ENCODE measurements around the gene LDB1.

LDB1 gene

GRCh38 chr10:102112210-102112817 lies 7.9 kb downstream of the LDB1 start:
- no peak for DNase-seq

- DNase-seq: no peak
Observed at GRCh38 chr10:102111276-102111675, 8.9 kb downstream of the LDB1 start.

DNA sequence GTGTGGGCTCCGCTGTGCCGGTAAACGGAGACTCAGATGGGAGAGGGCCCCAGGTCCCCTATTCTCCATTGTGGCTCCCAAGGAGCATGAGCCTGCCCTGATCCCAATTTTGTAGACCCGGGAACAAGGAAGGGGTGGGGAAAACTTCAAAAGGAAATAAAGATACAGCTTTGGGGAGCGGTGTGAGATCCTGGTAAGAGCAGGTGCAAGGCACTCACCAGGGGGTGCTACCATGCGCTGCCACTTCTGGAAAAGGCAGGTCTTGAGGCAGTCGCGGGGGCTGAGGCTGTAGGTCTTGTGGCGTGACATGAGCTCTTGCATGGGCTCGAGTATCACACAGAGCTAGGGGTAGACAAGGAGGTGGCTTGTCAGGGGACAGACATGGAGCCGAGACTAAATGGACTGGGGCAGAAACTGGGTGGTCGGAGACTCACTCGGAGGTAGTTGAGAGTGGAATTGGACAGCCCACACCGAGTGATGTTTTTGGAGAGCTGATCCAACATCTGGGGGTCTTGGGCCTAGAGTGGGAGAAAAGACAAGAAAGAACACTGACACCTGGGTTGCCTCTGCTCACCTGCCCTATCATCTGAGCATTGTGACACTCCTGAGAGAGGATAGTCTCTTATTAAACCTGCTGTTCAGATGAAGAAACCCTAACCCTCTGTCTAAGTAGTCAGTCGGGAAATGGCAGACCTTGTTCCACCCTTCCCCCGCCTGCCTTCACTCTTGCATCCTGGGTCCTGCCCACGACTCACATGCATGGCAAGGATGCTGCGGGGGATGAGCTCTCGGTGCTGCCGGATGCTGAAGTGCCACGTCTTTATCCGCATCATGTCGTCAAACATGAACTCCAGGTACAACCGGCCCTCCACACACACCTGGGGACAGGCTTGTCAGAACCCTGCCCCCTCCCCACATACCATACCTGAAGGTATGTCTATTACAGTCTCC lies 10.7 kb downstream of the LDB1 start:
- no peak for DNase-seq

DNA sequence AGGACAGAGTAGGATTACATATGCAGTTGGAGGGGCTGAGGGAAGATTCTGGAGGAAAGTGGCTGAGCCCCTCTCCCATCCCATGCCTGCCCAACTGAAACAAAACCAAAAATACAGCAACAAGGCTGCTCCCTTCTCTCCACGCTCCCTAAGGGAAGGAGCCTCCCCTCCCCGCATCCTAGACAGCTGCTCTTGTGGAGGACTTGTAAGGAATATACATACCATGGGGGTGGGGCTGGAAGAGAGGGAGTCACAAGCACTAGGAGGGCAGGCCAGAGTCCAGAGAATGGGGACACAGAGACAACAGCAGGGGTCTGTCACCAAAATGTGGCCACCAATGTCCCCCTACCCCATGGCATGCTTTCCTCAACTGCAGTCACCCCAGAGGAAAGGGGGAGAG lies 13.2 kb downstream of the LDB1 start:
- no peak for DNase-seq

DNA sequence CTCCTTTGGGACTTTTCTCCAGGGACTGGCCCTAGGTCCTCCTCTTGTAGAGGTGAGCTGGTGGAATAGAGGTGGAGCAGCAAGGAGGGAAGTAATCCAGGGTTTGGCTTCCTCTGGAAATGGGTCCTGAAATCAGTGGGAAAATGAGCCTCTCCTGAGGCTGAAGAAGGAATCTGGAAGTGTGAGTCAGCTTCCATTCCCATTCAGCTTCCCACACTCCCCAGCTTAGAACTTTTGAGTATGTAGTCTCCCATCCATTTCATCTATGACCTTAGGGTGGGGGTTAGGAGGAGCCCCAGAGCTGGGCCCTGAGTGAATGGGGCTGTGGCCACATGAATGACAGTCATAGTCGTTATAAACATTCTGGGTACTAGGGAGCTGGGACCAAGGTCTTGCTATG lies 17.7 kb downstream of the LDB1 start:
- DNase-seq: no peak

GRCh38 chr10:102101152-102101551 lies 19.0 kb downstream of the LDB1 start:
- no peak for DNase-seq

DNA sequence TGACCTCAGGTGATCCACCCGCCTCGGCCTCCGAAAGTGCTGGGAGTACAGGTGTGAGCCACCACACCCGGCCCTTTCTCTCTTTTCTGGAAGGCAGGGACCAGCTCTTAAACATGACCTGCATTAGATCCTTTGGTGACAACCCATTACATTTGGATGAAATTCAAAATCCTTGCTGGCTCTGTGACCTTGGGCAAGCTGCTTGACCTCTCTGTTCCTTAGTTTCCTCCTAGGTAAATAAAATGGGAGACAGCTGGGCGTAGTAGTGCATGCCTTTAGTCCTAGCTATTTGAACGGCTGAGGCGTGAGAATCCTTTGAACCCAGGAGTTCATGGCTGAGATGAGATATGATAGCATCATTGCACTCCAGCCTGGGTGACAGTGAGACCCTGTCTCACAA lies 23.7 kb downstream of the LDB1 start:
- DNase-seq: no peak

DNA sequence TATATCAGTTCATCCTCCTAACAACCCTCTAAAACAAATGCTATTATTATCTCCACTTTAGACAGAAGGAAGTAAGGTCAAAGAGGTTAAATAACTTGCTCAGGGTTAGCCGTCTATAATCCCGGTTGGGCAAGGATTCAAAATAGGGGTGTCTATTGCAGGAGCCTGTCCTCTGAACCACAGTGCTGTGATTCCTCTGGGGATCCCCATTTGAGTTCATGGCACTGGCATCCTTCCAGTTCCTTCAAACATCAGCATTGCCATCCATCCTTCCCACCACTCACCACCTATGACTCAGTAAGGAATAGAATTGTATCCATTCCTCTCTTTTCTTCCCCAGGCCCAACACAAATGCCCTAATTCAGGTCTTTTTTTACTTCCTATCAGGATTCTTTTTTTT lies 29.4 kb downstream of the LDB1 start:
- DNase-seq: no peak

- DNase-seq: no peak
Observed at GRCh38 chr10:102086196-102086595, 34.0 kb downstream of the LDB1 start.

DNA sequence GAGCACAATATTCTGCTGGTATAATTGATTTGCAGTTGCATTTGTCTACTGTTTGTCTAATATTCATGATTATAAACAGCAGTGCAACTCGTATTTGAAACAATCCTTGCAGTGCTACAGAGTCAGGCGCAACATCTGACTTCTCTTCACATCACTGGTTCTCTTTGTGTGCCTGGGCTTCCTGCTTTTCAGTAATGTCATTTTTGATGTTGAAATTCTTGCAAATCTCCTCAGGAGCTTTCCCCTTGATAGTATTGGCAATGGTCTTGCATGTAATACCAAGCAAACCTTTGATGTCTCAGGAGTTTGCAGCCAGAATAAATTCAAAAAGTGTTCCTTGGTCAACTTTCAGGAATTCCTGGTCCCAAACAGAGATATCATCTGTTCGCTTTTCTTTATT lies 34.8 kb downstream of the LDB1 start:
- DNase-seq: no peak

- no peak for DNase-seq
Observed at GRCh38 chr10:102083541-102083940, 36.6 kb downstream of the LDB1 start.

DNA sequence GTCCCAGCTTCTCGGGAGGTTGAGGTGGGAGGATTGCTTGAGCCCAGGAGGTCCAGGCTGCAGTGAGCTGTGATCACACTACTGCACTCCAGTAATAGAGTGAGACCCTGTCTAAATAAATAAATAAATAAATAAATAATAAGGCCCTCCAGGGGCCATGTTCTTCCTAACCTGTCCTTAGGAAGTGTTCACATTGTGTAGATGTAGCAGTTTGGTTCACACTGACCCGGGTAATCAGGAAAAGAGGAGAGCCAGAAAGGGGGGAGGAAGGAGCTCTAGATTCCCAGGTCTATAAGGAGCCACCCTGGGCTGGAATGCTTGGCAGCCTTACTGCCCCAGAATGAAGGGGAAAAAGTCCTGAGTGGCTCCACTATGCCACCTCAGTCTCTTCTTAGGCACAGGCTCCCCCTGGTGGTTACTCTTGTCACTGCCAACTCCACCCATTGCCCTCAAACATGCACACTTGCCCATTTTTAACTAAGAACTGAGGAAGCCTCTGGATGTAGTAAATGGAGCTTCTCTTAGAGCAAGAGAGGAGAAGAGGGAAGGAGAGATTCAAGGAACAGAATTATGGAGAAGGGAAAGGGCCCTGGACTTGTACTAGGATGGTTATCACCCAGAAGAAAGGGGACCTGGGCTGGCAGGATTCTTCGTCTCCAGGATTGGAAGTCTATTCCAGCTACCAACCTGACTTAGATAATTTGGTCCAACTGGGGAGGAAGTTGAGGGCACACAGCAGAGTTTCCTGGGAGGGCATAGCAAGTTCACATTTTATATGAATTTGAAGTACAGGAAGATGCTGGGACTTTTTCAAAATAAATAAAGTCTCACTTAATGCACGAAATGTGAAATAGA lies 47.3 kb downstream of the LDB1 start:
- peak; percentile 78 for DNase-seq

- DNase-seq: no peak
Observed at GRCh38 chr10:102069071-102069470, 51.1 kb downstream of the LDB1 start.

DNA sequence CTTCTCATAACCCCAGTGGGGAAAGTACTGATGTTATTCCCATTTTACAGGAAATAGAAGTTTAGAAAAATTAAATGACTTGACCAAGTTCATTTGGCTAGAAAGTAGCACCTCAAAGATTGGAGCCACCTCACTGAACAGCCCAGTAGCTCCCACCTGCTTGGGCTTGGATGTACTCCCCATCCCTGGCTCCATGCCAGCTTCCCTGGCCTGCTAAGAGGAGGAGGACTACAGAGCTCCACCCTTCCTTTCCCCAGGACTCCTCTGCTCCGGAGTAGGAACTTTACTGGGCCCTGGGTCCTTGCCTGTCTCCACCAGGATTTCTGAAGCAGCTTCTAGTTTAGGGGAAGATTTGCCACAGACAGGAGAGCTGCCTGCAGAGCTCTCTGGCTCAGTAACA lies 52.0 kb downstream of the LDB1 start:
- DNase-seq: no peak

- no peak for DNase-seq
Observed at GRCh38 chr10:102067091-102067916, 52.9 kb downstream of the LDB1 start.

DNA sequence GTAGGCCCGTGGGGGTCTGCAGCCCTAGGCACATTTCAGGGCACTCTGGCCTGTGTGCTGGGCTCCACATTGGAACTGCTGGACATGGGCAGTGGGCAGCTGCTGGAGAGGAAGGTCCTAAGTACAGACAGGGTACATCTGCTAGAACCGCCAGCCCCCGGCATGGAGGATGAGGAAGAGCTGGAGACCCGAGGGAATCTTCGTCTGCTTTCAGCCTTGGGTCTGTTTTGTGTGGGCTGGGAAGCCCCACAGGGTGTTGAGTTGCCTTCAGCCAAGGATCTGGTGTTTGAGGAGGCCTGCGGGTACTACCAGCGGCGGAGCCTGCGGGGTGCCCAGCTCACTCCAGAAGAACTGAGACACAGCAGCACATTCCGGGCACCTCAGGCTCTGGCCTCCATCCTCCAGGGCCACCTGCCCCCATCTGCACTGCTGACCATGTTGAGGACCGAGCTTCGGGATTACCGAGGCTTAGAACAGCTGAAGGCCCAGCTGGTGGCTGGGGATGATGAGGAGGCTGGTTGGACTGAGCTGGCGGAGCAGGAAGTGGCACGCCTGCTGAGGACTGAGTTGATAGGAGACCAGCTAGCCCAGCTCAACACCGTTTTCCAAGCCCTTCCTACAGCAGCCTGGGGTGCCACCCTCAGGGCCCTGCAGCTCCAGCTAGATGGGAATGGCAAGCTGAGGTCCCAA lies 53.6 kb downstream of the LDB1 start:
- no peak for DNase-seq

GRCh38 chr10:102065561-102066398 lies 54.4 kb downstream of the LDB1 start:
- DNase-seq: peak; percentile 31

DNA sequence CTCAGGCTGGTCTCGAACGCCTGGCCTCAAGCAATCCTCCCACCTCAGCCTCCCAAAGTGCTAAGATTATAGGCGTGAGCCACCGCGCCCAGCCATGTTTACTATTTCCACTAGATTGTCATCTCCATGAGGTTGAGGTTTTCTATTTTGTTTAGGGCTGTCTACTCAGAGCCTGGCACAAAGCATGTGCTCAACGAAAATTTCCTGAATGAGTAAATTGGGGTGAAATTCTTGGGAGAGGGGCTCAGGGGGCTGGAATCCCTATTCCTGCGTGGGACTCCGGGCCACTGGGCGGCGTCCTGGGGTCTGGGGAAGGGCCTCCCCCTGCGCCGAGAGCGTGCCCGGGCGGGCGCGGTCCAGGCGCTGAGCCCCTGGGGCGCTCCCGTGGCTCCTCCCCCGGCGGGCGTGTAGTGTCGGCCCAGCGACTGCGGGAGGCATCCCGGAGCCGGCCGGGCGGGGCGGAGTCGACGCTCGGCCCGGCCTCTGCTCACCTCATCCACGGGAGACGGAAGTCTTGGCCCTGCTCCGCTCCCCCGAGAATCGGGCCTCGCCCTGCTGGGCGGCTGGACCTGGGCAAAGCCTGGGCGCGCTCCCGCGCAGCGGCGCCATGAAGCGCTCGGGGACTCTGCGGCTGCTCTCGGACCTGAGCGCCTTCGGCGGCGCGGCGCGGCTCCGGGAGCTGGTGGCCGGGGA lies 55.2 kb downstream of the LDB1 start, which contains the start of gene HPS6:
Gene HPS6 (plus strand): TSS at position 482 of the 693 bp plus-strand sequence. CDS start 126 bp downstream, at position 608.
- DNase-seq: peak; percentile 91

GRCh38 chr10:102064503-102064867 lies 55.7 kb downstream of the LDB1 start:
- DNase-seq: no peak

- DNase-seq: no peak
Observed at GRCh38 chr10:102059987-102060386, 60.2 kb downstream of the LDB1 start.
